ENCODE data around the gene MERTK.

DNA sequence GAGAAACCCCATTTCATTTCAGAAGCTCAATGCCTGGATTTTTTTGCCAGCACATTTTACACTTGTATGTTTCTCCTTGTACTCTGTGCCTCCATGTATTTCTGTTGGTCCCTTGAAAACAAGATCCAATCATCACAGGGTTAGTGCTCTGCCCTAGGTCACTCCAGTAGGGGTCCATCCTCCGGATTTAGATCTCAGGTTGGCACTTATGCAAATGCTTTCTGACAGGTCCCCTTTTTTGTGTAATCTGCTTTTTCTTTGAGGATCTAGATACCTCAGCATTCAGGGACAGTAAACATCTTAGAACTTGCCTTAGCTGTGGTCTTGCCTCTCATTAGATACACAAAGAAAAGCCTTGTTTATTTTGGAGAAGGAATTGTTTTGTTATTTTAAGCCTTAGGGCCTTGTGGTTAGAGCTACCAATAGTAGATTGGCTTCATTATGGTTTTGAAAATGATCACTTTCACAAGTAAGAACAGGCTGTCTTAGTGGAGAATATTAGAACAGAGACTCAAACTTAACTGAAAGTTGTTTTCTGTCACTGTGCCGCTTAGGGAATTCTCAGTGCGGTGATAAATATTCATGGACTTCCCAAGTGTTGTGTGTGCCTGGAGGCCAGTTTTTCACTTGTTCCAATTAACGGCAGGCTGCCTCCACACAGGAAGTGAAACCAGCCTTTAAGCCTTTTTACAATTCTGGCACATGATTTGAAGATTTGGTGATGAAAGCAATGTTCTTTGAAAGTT is 7.8 kb downstream of the MERTK start:
- no peak for TF ChIP-seq CTCF (conservative IDR thresholded peaks at IDR 0.05; ENCODE audit: low read length)
- TF ChIP-seq EZH2phosphoT487 (IDR thresholded peaks at IDR 0.05; ENCODE audit: borderline replicate concordance): no peak

All from Loucy (cell line).